ENCODE results near the gene MEAK7. TPM values are rescaled to one million over a fixed set of nuclear protein-coding genes. Genes with fewer than 3 reads are reported as not detected.

Gene MEAK7
- total RNA-seq, 1 donor from 2014 or later, result 23.1 TPM

- no peak overlapping the region for H3K4me3 ChIP-seq (ENCODE audit: low read depth, low read length)
- no peak for TF ChIP-seq CTCF (conservative IDR thresholded peaks at IDR 0.05; ENCODE audit: low read depth, low read length)
- no peak for DNase-seq (ENCODE audit: low read depth)
These were observed 42.8 kb downstream of the MEAK7 start for GRCh38 chr16:84461413-84462295.

GRCh38 chr16:84461029-84461412 lies 43.4 kb downstream of the MEAK7 start:
- no peak overlapping the region for H3K4me3 ChIP-seq (ENCODE audit: low read depth, low read length)
- no peak for TF ChIP-seq CTCF (conservative IDR thresholded peaks at IDR 0.05; ENCODE audit: low read depth, low read length)
- no peak for DNase-seq (ENCODE audit: low read depth)

- no peak for TF ChIP-seq CTCF (conservative IDR thresholded peaks at IDR 0.05; ENCODE audit: low read depth, low read length)
- DNase-seq (ENCODE audit: low read depth), result no peak
- no peak overlapping the region for H3K4me3 ChIP-seq (ENCODE audit: low read depth, low read length)
These were observed 43.9 kb downstream of the MEAK7 start for GRCh38 chr16:84460406-84461028.

GRCh38 chr16:84459941-84460405 lies 44.5 kb downstream of the MEAK7 start:
- DNase-seq (ENCODE audit: low read depth), result no peak
- H3K4me3 ChIP-seq (ENCODE audit: low read depth, low read length), result no peak overlapping the region
- no peak for TF ChIP-seq CTCF (conservative IDR thresholded peaks at IDR 0.05; ENCODE audit: low read depth, low read length)

- no peak overlapping the region for H3K4me3 ChIP-seq (ENCODE audit: low read depth, low read length)
- no peak for DNase-seq (ENCODE audit: low read depth)
These were observed 44.9 kb downstream of the MEAK7 start for GRCh38 chr16:84459533-84459894.

More at GRCh38 chr16:84459533-84459894, 44.9 kb downstream of the MEAK7 start:
- TF ChIP-seq CTCF (conservative IDR thresholded peaks at IDR 0.05; ENCODE audit: low read depth, low read length), result no peak

Measured in epithelial cell of proximal tubule (primary cell).